ENCODE results near the gene SELP.

SELP gene

DNA sequence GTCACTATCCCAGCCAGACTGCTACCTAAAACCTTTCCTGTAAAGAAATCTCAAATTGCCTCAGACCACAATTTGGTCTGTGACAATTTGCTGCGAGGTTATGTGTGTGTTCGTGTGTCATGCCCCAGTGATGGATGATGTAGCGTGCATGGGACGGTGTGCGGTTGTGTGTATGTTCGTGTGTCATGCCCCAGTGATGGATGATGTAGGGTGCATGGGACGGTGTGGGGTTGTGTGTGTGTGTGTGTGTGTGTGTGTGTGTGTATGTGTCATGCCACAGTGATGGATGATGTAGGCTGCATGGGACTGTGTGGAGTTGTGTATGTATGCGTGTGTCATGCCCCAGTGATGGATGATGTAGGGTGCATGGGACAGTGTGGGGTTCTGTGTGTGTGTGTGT, 9.4 kb downstream of the SELP start:
- DNase-seq (ENCODE audit: low read depth) = no peak

- no peak for DNase-seq (ENCODE audit: low read depth)
These were observed 11.6 kb downstream of the SELP start for GRCh38 chr1:169618367-169618766.

DNA sequence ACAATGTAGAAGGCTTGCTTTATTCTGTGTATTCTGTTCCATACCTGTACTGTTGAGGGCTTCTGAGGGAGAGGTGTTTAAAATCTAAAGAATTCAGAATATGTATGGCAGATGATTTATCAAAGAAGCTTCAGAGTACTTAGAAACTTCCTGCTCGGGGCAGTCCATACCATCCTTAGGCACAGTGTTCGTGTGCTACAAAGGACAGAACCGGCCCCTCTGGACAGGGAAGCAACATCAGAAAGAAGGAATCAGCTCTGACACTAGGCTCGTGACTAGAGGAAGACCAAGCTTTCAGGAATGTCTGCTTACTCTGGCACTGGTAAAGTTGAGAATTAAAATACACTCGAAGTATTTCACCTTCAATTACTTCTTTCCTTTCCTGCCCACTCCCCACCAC, 14.1 kb downstream of the SELP start:
- DNase-seq (ENCODE audit: low read depth) = no peak

- no peak for DNase-seq (ENCODE audit: low read depth)
These were observed 19.1 kb downstream of the SELP start for GRCh38 chr1:169610858-169611257.

- no peak for DNase-seq (ENCODE audit: low read depth)
These were observed 19.8 kb downstream of the SELP start for GRCh38 chr1:169610108-169610507.

- no peak for DNase-seq (ENCODE audit: low read depth)
These were observed 21.7 kb downstream of the SELP start for GRCh38 chr1:169608226-169608625.

GRCh38 chr1:169604781-169605560, 25.0 kb downstream of the SELP start:
- DNase-seq (ENCODE audit: low read depth) = no peak

DNA sequence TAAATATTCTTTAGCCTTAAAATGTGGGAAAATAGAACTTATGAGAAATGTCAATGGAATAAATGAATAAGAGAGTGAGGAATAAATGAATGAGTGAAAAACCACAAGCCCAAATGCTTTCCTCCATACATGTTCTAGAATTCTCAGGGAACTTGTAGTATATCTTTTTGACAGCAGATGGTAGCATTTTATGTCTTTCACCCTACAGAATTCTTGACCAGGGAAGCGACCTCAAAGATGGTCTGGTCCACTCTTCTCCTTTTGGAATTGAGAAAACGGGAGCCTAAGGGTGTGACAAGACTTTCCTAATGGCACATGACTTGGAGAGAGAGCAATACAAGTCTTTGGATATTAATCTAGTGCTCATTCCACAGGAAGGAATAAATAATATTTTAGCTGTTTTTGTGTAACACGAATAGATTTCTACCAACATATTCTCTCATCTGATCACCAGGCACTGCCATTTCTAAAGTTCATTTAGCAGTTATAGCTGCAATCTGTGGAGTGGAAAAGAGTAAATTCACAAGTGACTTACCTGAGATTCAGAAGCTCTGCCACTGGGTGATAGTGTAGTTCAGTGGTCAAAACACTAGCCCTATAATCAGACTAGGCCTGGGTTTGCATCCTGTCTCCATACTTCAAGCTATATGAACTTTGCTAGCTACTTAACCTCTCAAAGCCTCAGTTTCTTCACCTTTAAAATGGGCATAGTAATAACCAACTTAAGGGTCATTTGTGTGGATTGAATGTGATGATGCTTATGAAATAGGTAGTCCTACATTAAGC, 28.6 kb downstream of the SELP start:
- peak; percentile 41 for DNase-seq (ENCODE audit: low read depth)

DNA sequence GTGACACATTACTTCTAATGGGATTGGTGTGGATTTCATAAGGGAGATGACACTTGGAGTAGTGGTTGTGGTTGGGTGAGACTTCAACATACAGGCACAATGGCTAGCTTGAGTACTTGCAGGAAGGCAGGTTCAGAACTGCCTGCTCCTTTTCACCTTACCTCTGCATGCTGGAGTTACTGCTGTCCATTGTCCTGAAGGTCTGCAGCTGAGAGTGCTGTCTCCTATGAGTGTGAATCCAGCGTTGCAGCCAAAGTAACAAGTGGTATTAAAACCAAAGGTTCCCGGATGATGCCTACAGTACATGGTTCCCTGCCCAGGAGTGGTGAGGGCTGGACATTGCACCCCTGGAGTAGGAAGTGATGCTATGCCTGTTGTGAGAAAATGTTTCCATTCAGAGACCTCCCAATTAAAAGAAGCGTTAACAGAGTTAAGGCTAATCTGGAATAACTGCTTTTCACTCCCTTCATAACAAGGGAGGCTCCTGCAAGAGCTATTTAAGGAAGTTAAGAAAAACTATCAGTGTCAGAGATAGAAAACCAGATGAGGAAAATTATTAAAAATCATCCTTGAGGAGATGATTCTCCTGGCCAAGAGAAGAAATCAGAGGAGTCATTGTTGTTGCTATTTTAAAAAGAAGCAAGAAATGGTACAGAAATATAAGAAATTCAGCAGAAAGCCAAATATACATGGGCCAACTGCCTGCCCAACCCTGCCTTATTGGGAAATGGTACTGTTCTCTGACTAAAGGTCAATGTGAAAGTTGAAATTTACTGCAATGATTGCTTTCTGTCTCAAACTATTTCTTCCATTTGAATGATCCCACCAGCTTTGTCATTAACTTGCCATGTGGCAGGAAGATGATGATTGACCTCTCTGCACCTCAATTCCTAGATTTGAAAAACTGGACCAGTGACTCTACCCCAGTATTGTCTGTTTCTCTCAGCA, 33.9 kb downstream of the SELP start:
- DNase-seq (ENCODE audit: low read depth) = peak; percentile 14

- no peak for DNase-seq (ENCODE audit: low read depth)
These were observed 35.5 kb downstream of the SELP start for GRCh38 chr1:169594391-169594790.

DNA sequence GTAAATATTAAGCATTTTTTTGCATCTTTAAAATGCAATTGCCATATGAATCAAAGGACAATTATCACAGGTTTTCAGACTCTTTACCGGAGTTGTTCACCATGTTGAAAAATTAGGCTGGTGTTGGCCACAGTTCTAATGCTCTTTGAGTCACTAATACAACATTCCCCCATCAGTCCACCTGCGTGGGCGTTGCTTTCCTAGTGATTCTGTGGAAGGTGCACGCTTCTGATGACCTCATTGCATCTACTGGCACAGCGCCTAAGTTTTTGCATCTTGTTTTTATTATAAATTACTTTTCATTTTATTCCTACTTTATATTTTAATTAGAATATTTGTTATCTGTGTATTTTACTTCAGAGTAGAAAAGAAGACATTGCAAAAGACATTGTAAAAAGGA, 39.0 kb downstream of the SELP start:
- DNase-seq (ENCODE audit: low read depth) = peak; percentile 6

DNA sequence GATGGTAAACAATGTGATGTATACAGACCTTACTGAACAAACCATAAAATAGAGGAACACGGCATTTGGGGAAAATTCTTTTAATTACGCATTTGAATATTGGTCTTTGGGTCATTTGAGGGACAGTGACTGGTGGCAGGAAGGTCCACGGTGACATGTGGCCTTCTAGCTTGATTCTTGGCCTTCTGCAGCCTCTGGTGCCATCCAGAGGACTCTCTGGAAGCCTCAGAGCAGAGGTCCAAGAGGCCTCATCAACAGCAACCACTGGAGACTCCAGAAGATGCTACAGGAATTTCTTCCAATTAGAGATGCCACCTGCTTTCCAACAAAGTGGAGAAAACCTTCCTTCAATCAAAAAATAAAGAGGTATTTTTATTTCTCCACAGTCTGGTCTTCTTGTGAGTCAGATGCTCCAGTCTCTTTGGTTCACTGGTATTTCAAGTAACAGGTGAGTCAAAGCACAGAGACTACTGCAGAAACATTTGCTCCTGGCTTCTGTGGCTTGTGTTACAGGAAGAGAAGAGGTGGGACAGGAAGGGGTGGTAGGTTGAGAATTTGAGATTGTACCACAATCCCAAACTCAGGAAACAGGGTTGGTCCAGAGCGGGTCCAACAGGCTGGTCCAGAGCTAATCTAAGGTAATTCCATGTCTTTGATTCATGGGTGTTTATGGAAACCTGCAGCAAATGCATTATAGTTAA, 41.0 kb downstream of the SELP start:
- DNase-seq (ENCODE audit: low read depth) = no peak

DNA sequence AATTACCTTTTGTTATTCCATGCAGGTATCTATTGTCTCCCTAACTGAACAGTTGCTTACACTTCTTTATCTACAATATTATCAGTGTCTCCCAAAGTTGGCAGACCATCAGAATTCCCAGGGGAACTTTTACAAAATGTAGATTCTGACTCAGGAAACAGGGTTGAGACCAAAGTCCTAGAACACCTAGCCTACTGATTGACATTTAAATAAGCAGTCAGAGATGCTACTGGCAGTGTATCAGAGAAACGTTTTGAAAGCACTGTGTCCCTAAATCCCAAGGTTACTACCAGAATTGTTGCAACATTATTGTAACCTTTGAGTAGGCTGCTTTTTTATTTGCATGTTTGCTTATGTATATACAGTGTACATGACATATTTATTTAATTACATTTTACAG, 41.8 kb downstream of the SELP start:
- no peak for DNase-seq (ENCODE audit: low read depth)

GRCh38 chr1:169586395-169587255, 43.3 kb downstream of the SELP start, which contains the start of gene F5:
F5 (minus strand) TSS chr1:169586481; CDS start chr1:169586386, 95 bp downstream.
- DNase-seq (ENCODE audit: low read depth) = peak; percentile 60

DNA sequence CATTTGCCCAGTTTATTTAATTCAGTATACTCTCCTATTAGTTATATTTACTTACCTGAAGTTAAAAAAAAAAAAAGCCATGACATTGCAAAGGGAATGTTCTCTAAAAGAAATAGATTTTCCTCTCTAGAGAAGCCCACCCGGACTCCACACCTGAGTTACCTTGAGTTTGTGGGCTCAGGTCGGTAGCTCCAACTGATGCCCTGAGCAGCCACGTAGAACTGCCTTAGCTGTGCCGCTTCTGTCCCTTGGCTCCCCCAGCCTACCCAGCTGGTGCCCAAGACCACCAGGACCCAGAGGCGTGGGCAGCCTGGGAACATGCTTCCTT, 43.9 kb downstream of the SELP start:
- DNase-seq (ENCODE audit: low read depth) = no peak

DNA sequence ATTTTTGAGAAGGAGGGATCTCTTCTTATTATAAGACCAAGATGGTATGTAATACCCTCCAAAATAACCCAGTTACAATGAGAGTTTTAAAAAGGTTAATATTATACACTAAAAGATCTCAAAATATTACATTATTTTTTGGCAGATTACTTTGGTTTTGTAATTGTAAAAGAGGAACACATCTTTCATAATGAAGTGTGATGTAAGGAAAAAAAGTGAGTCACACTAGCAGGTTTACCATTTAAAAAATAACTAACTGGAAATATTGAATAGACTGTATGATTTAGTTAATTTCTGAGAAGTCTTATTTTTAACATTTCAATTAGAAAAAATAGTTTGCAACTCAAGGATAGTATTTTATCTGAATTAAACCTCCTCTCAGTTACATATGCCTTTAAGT, 44.7 kb downstream of the SELP start:
- no peak for DNase-seq (ENCODE audit: low read depth)

DNA sequence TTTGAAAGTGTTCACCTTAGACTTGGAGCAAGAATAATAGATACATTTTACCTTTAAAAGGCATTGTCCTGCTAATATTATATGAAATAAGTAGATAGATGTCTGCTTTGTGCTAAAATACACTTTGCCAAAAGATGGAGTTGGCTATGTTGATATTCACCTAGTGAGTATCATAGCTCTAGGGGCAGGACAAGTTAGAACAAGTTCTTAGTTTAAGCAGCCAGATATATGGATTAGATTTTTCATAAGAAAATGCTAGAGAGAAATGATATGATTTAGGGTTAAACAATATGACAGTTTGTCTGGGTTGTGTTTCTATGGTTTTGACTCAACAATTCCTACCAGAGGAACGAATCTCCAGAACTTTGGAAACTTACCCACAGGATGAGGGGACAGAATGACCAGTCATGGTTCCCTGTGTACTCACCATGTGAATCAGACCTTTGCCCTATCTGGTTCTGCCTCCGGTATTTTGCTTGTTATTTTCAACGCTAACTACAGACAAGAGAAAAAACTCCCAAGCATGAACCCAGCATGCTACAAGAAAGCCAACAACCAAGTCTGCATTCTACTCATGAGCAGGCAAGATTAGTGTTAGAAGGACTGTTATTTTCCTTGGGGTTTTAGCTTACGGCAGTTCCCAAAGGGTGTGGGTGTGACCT, 45.3 kb downstream of the SELP start:
- no peak for DNase-seq (ENCODE audit: low read depth)

GRCh38 chr1:169577981-169578738, 51.8 kb downstream of the SELP start:
- DNase-seq (ENCODE audit: low read depth) = no peak

- DNase-seq (ENCODE audit: low read depth) = no peak
These were observed 53.0 kb downstream of the SELP start for GRCh38 chr1:169576935-169577331.

Data from ELR (cell line).